Esophagus muscularis mucosa (tissue), 4 donors: ENCODE measurements around the gene TP73. TPM values are rescaled to one million over a fixed set of nuclear protein-coding genes. Genes with fewer than 3 reads are reported as not detected.

Source experiments
- DNase-seq: peaks from one replicate; pipeline ENCODE4 v3.0.0-alpha.2; 2017; ENCODE audit errors: extremely low spot score
- H3K27ac ChIP-seq, 4 donors: fragments of 200-600 bp; sonication (generic); replicated peaks in 1 of 4; 1 replicate in 3 of 4; 2 replicates in 1 of 4; pipeline ENCODE4 v1.5.1; 2016 to 2019; ENCODE audit warnings: mild to moderate bottlenecking in 1 of 4
- H3K27me3 ChIP-seq, 4 donors: fragments of 200-600 bp; sonication (generic); one replicate each; pipeline versions ENCODE4 v1.5.1 to v1.6.0; 2016 to 2019
- H3K36me3 ChIP-seq, 4 donors: fragments of 200-600 bp; sonication (generic); one replicate each; pipeline ENCODE4 v1.5.1; 2016 to 2019
- H3K4me1 ChIP-seq, 4 donors: fragments of 200-600 bp; sonication (generic); one replicate each; pipeline ENCODE4 v1.5.1; 2016 to 2019
- H3K4me3 ChIP-seq, 4 donors: fragments of 200-600 bp; sonication (generic); 1 replicate in 2 of 4; 2 replicates in 2 of 4; pipeline ENCODE4 v1.5.1; 2016 to 2019; ENCODE audit warnings: mild to moderate bottlenecking in 4 of 4, moderate library complexity in 1 of 4
- H3K9me3 ChIP-seq, 4 donors: fragments of 200-600 bp; sonication (generic); 1 replicate in 3 of 4; 2 replicates in 1 of 4; pipeline ENCODE4 v1.5.1; 2016 to 2019
- EP300 ChIP-seq: sonication (generic); formaldehyde crosslinking; IDR thresholded peaks from one replicate; pipeline ENCODE4 v1.6.1; 2017; ENCODE audit warnings: antibody characterized with exemption
- POLR2A ChIP-seq: fragments of 450-650 bp; IDR thresholded peaks from one replicate; pipeline ENCODE4 v1.6.1; 2017; ENCODE audit warnings: antibody characterized with exemption, moderate library complexity, mild to moderate bottlenecking, low read depth
- POLR2AphosphoS5 ChIP-seq, 2 donors: sonication (generic); formaldehyde crosslinking; IDR thresholded peaks; one replicate each; pipeline ENCODE4 v1.6.1; 2017; ENCODE audit warnings: antibody characterized with exemption in 2 of 2
- WGBS: methylation state at CpG from one replicate; pipeline ENCODE4 v1.1.5; 2018; 5-methylcytosine and 5-hydroxymethylcytosine counted together
- intact Hi-C: fragments of 100-400 bp; cut with DNase I; formaldehyde crosslinking; loops from one replicate; pipeline ENCODE4 v1.15.1; 2023
- total RNA-seq, 4 donors: library from RNA; depleted of rRNA; stranded (reverse); fragments of >200 nt; gene quantifications; one replicate each; pipeline versions ENCODE4 v1.1.0 to v1.2.1, GENCODE V29; 2016
- TF ChIP-seq, protein P1 (sequence below), 3 experiments: fragments of 200-600 bp in 2 of 3; fragments of 450-650 bp in 1 of 3; sonication (generic) in 2 of 3; IDR thresholded peaks; one replicate each; pipeline ENCODE4 v1.5.1; 2017 to 2019; ENCODE audit warnings: antibody characterized with exemption in 3 of 3, mild to moderate bottlenecking in 2 of 3, moderate library complexity in 1 of 3

The TP73 gene
- total RNA-seq, 4 donors from 2014 or later: not detected

DNA sequence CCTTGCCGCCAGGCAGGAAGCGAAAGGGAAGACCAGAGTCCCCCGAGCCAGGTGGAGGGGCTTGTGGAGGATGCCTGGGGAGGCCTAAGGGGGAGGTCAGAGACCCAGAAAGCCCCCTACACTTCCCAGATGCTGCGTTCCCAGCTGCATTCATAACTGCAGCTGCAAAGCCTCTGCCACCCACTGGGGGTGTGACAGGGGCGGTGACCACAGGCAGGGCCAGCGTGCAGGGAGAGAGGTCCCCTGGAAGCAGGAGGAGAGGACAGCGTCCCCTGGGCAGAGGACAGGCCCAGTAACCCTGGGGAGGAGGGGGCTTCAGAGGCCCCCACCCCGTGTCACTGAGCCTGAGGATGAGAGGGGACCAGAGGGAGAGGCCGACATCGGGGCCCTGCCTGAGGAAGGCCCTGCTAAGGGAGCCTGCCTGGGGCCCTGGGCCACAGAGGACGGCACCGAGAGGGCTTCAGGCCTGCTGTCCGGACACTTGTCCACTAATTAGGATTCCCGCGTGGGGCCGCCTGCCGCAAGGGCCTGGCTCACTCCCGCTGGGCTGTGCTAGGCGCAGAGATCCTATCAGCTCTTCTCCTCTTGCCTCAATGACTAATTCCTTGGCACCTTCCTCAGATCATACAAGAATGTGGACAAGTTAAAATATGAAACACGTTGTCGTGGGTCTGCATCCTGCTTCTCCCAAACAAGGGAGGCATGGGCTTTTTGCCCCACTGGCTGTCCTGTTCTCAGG is 50.8 kb downstream of the TP73 start:
- no peaks in the 10 kb centered on the region for H3K9me3 ChIP-seq
- no peaks in the 10 kb centered on the region for H3K4me1 ChIP-seq
- peaks cover 0 to 91% (median under 1%) of the 10 kb centered on the region in 4 donors for H3K27me3 ChIP-seq
- 48% methylated on average over 12 of the region's 21 CpGs for WGBS
- TF ChIP-seq POLR2A (no peak), POLR2AphosphoS5 (IDR thresholded peaks at IDR 0.05) (no peak), EP300 (no peak)
- TF ChIP-seq, protein P1, sequence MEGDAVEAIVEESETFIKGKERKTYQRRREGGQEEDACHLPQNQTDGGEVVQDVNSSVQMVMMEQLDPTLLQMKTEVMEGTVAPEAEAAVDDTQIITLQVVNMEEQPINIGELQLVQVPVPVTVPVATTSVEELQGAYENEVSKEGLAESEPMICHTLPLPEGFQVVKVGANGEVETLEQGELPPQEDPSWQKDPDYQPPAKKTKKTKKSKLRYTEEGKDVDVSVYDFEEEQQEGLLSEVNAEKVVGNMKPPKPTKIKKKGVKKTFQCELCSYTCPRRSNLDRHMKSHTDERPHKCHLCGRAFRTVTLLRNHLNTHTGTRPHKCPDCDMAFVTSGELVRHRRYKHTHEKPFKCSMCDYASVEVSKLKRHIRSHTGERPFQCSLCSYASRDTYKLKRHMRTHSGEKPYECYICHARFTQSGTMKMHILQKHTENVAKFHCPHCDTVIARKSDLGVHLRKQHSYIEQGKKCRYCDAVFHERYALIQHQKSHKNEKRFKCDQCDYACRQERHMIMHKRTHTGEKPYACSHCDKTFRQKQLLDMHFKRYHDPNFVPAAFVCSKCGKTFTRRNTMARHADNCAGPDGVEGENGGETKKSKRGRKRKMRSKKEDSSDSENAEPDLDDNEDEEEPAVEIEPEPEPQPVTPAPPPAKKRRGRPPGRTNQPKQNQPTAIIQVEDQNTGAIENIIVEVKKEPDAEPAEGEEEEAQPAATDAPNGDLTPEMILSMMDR (IDR thresholded peaks at IDR 0.05): no peak
- DNase-seq: no peak
- H3K4me3 ChIP-seq: no peak overlapping the region
- H3K27ac ChIP-seq: no peak overlapping the region
- intact Hi-C loops: no loop called here
- no peaks in the 10 kb centered on the region for H3K36me3 ChIP-seq

DNA sequence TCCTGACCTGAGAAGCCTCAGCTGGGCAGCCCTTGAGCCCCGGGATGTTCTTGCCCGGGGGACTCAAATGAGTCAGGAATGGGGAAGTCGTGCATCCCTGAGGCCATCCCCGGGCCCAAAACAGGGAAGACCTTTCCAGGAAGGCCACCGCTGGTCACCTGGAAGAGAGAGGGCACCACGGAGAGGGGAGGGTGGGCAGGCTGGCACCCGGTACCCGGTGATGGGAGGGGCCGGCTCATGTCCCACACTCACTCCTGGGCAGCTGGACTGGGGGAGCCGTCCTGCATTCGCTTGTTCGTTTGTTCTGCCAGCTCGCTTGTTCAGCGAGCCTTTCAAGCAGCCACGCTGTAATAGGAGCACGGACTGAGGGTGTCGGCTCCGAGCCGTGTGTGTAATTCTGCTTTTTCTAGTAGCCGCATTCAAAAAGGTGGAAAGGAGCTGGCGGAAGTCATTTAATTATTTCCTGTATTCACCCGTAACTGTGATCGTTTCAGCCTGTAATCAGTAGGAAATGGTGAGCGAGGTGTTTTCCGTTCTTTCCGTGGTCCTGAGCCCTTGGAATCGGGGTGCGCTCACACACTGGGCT is 51.6 kb downstream of the TP73 start:
- no peak for DNase-seq
- intact Hi-C loops: no loop called here
- WGBS: 65% methylated on average over 26 of the region's 28 CpGs
- Histone ChIP-seq H3K27me3 (peaks cover 0 to 91% (median 4%) of the 10 kb centered on the region in 4 donors), H3K4me3 (no peak overlapping the region), H3K36me3 (no peaks in the 10 kb centered on the region), H3K27ac (no peak overlapping the region), H3K4me1 (no peaks in the 10 kb centered on the region), H3K9me3 (no peaks in the 10 kb centered on the region)
- TF ChIP-seq EP300: no peak
- no peak for TF ChIP-seq POLR2AphosphoS5 (IDR thresholded peaks at IDR 0.05)
- TF ChIP-seq, protein P1 (IDR thresholded peaks at IDR 0.05): no peak
- no peak for TF ChIP-seq POLR2A

DNA sequence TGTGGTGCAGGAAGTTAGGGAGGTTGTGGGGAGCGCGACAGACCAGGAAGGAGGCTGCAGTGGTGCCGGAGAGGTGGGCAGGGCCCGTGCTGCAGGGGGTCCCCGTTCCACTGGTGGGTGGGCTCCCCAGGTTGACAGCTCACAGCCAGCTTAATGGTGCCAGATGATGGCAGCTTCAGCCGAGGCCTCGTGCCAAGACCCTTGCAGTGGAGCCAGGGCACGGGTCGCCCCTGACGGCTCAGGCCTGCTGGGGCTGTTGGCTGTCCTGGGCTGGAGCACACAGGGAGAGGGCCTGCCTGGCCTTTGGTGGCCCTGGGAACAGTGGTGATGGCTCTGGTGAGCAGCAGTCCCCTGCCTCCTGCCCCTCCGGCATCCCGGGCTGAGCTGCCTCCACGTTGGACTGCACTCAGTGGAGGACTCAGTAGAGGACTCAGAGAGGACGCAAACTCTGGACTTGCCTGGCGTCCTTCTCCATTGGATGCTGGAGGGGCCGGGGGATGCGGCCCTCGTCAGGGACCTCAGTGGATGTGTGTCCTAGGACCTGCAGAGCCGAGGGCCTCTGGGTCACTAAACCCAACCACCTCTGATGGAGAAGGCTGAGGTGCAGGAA is 53.1 kb downstream of the TP73 start:
- peaks cover 0 to 93% (median 5%) of the 10 kb centered on the region in 4 donors for H3K27me3 ChIP-seq
- DNase-seq: no peak
- H3K27ac ChIP-seq: no peak overlapping the region
- no peaks in the 10 kb centered on the region for H3K36me3 ChIP-seq
- no peak overlapping the region for H3K4me3 ChIP-seq
- 92% methylated on average over 5 of the region's 19 CpGs for WGBS
- TF ChIP-seq, protein P1 (IDR thresholded peaks at IDR 0.05): no peak
- TF ChIP-seq EP300 (no peak), POLR2AphosphoS5 (IDR thresholded peaks at IDR 0.05) (no peak), POLR2A (no peak)
- no peaks in the 10 kb centered on the region for H3K9me3 ChIP-seq
- intact Hi-C loops: no loop called here
- H3K4me1 ChIP-seq: no peaks in the 10 kb centered on the region

DNA sequence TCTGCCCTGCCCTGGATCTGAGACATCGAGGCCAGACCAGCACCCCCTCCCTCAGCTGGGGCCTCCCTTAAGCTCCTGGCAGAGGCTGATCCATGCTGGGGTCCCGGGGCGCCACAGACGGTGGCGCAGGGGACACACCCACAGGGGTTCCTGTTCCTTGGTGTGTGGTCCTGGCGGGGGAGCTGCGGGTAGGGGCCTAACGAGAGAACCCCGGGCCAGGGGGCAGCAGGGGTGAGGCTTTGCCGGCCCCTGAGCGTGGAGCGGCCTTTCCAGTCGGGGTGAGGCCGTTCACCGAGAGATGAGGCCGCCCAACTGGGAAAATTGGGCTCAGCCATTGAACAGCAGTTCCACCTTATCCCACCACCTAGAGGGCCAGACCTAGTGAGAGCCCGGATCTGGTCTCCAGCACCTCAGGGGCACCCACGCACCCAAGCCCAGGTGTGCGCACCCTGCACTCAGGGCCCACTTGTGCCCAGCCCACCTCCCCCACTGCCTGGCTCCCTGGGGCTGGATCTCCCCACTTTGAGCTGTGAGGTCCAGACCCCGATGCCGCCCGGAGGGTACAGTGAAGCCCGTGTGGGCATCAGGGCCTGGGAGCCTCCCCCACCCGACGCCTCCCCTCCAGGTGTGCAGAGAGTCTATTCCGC is 54.5 kb downstream of the TP73 start:
- DNase-seq: no peak
- intact Hi-C loops: no loop called here
- Histone ChIP-seq H3K4me3 (no peak overlapping the region), H3K4me1 (no peaks in the 10 kb centered on the region), H3K27me3 (peaks cover 0 to 95% (median 5%) of the 10 kb centered on the region in 4 donors), H3K9me3 (no peaks in the 10 kb centered on the region), H3K27ac (no peak overlapping the region), H3K36me3 (no peaks in the 10 kb centered on the region)
- TF ChIP-seq POLR2AphosphoS5 (IDR thresholded peaks at IDR 0.05): no peak
- no peak for TF ChIP-seq POLR2A
- no peak for TF ChIP-seq EP300
- TF ChIP-seq, protein P1 (IDR thresholded peaks at IDR 0.05): no peak
- WGBS: 81% methylated on average over 9 of the region's 26 CpGs
